GM23248 (cell line): Measurements from ENCODE around the gene PPIP5K2. TPM values are rescaled to one million over a fixed set of nuclear protein-coding genes. Genes with fewer than 3 reads are reported as not detected.

Source experiments
- DNase-seq: peaks from one replicate; pipeline ENCODE4 v3.0.0-alpha.2; 2015
- H2AFZ ChIP-seq: fragments of 200-600 bp; sonication (generic); 2 replicates; pipeline ENCODE4 v1.6.1; 2016; ENCODE audit warnings: antibody characterized with exemption
- H3F3A ChIP-seq: fragments of 200-600 bp; sonication (generic); 2 replicates; pipeline ENCODE4 v1.6.1; 2016; ENCODE audit warnings: mild to moderate bottlenecking, antibody characterized with exemption, mixed run types; ENCODE audit not compliant: insufficient read depth
- H3K27ac ChIP-seq: fragments of 200-600 bp; sonication (generic); 2 replicates; pipeline ENCODE4 v1.5.1; 2016; ENCODE audit warnings: mild to moderate bottlenecking
- H3K27me3 ChIP-seq: fragments of 200-600 bp; sonication (generic); replicated peaks from 2 replicates; pipeline ENCODE4 v1.6.1; 2016; ENCODE audit warnings: mild to moderate bottlenecking; ENCODE audit not compliant: insufficient read depth
- H3K36me3 ChIP-seq: fragments of 200-600 bp; sonication (generic); 2 replicates; pipeline ENCODE4 v1.6.1; 2016; ENCODE audit warnings: low read depth, mild to moderate bottlenecking
- H3K4me1 ChIP-seq: fragments of 200-600 bp; sonication (generic); 2 replicates; pipeline ENCODE4 v1.6.1; 2016; ENCODE audit warnings: mild to moderate bottlenecking; ENCODE audit not compliant: insufficient read depth
- H3K4me2 ChIP-seq: fragments of 200-600 bp; sonication (generic); one replicate; pipeline ENCODE4 v1.6.1; 2016; ENCODE audit warnings: mild to moderate bottlenecking; ENCODE audit not compliant: unreplicated experiment
- H3K4me3 ChIP-seq: fragments of 200-600 bp; sonication (generic); 2 replicates; pipeline ENCODE4 v1.5.1; 2016; ENCODE audit warnings: mild to moderate bottlenecking
- H3K79me2 ChIP-seq: fragments of 200-600 bp; sonication (generic); 2 replicates; pipeline ENCODE4 v1.6.1; 2016; ENCODE audit warnings: mild to moderate bottlenecking; ENCODE audit not compliant: insufficient read depth
- H3K9ac ChIP-seq: fragments of 200-600 bp; sonication (generic); 2 replicates; pipeline ENCODE4 v1.6.1; 2016; ENCODE audit warnings: mild to moderate bottlenecking
- H3K9me2 ChIP-seq: fragments of 200-600 bp; sonication (generic); 2 replicates; pipeline ENCODE4 v1.6.1; 2016; ENCODE audit warnings: mixed run types, mild to moderate bottlenecking, moderate library complexity; ENCODE audit not compliant: insufficient read depth
- H3K9me3 ChIP-seq: fragments of 200-600 bp; sonication (generic); one replicate; pipeline ENCODE4 v1.6.1; 2017; ENCODE audit warnings: low read depth
- H4K20me1 ChIP-seq: fragments of 200-600 bp; sonication (generic); 2 replicates; pipeline ENCODE4 v1.6.0; 2016; ENCODE audit not compliant: insufficient read depth
- EZH2 ChIP-seq: fragments of 200-600 bp; sonication (generic); IDR thresholded peaks from 2 replicates; pipeline ENCODE4 v1.6.1; 2018; ENCODE audit warnings: antibody characterized with exemption, mild to moderate bottlenecking; ENCODE audit not compliant: insufficient read depth, poor library complexity, severe bottlenecking
- EZH2phosphoT487 ChIP-seq: fragments of 200-600 bp; sonication (generic); IDR thresholded peaks from 2 replicates; pipeline ENCODE4 v1.6.1; 2018; ENCODE audit warnings: antibody characterized with exemption, moderate library complexity, mild to moderate bottlenecking, low read depth; ENCODE audit not compliant: insufficient read depth
- WGBS, 2 experiments: methylation state at CpG; one replicate each; pipeline ENCODE4 v1.1.6; 2015 to 2017; ENCODE audit warnings: low lambda C conversion rate in 2 of 2, low coverage in 1 of 2; ENCODE audit errors: missing lambda C conversion rate in 2 of 2; 5-methylcytosine and 5-hydroxymethylcytosine counted together
- in situ Hi-C: fragments of 300-500 bp; cut with MboI; formaldehyde crosslinking; loops from 2 replicates; pipeline ENCODE4 v1.15.0; 2020
- polyA plus RNA-seq: library from polyadenylated mRNA; unstranded; fragments of >200 nt; fragmentation: Nextera tagmentation; extraction: Ambion mirVana; gene quantifications from 2 replicates; pipeline ENCODE4 v1.2.1, GENCODE V29; 2016
- total RNA-seq: library from RNA; depleted of rRNA; stranded (reverse); fragments of >200 nt; shearing (Covaris generic); gene quantifications from 2 replicates; pipeline ENCODE4 v1.2.3, GENCODE V29; 2014; rRNA removed

The PPIP5K2 gene
- total and polyA plus RNA-seq, 2 experiments from 2014 or later: 47.5 to 65.6 TPM

- Histone ChIP-seq H4K20me1 (peaks cover 21% of the 10 kb centered on the region; the same call in 1 of the 2 replicates), H3K79me2 (peaks cover 56% of the 10 kb centered on the region), H3K9ac (peak overlapping the region; percentile 87), H3K4me3 (peak overlapping the region; percentile 93), H3K9me2 (no peaks in the 10 kb centered on the region), H3K4me1 (peaks cover 33% of the 10 kb centered on the region), H3K27me3 (no peaks in the 10 kb centered on the region), H3K27ac (peak overlapping the region; percentile 65), H3F3A (peaks cover 32% of the 10 kb centered on the region), H3K36me3 (no peaks in the 10 kb centered on the region), H3K4me2 (peak overlapping the region; percentile 85), H2AFZ (peak overlapping the region; percentile 89), H3K9me3 (no peaks in the 10 kb centered on the region)
- no peak for TF ChIP-seq EZH2
- TF ChIP-seq EZH2phosphoT487: no peak
- in situ Hi-C loops: no loop called here
- DNase-seq: peak; percentile 74
- WGBS, 2 experiments: 0 to 1% methylated on average over 33 to 47 of the region's 91 CpGs
Measured at GRCh38 chr5:103258957-103259704, 139.0 kb downstream of the PPIP5K2 start.

- peak overlapping the region; percentile 93 for H3K4me3 ChIP-seq
- WGBS, 2 experiments: 1 to 2% methylated on average over 19 to 20 of the region's 20 CpGs
- peaks cover 33% of the 10 kb centered on the region for H3K4me1 ChIP-seq
- peaks cover 22% of the 10 kb centered on the region; the same call in 1 of the 2 replicates for H4K20me1 ChIP-seq
- H3K36me3 ChIP-seq: no peaks in the 10 kb centered on the region
- H3K4me2 ChIP-seq: peak overlapping the region; percentile 85
- TF ChIP-seq EZH2: no peak
- no peak for TF ChIP-seq EZH2phosphoT487
- H3K9me2 ChIP-seq: no peaks in the 10 kb centered on the region
- no peaks in the 10 kb centered on the region for H3K27me3 ChIP-seq
- H3K9me3 ChIP-seq: no peaks in the 10 kb centered on the region
- in situ Hi-C loops: no loop called here
- peak overlapping the region; percentile 87 for H3K9ac ChIP-seq
- peak; percentile 70 for DNase-seq
- peak overlapping the region; percentile 89 for H2AFZ ChIP-seq
- peak overlapping the region; percentile 65 for H3K27ac ChIP-seq
- peaks cover 32% of the 10 kb centered on the region for H3F3A ChIP-seq
- H3K79me2 ChIP-seq: peaks cover 63% of the 10 kb centered on the region
Measured at GRCh38 chr5:103259705-103260355, 139.7 kb downstream of the PPIP5K2 start.

- Histone ChIP-seq H4K20me1 (peaks cover 22% of the 10 kb centered on the region), H3K27me3 (no peaks in the 10 kb centered on the region), H3F3A (peaks cover 32% of the 10 kb centered on the region), H3K9me3 (no peaks in the 10 kb centered on the region), H3K27ac (no peak overlapping the region), H3K4me2 (peak overlapping the region; percentile 85), H2AFZ (no peak overlapping the region), H3K9me2 (no peaks in the 10 kb centered on the region), H3K79me2 (peaks cover 74% of the 10 kb centered on the region), H3K9ac (peak overlapping the region; percentile 87), H3K4me1 (peaks cover 33% of the 10 kb centered on the region), H3K4me3 (peak overlapping the region; percentile 93), H3K36me3 (0 out of 2 replicates have a peak, but pooled peaks cover 2% of the 10 kb centered on the region)
- in situ Hi-C loops: no loop called here
- DNase-seq: no peak
- WGBS, 2 experiments: 33 to 39% methylated on average over 3 of the region's 3 CpGs
- TF ChIP-seq EZH2phosphoT487: no peak
- no peak for TF ChIP-seq EZH2
Measured at GRCh38 chr5:103260951-103261350, 140.8 kb downstream of the PPIP5K2 start.

Other genes with a start within 250 kb of the PPIP5K2 start
- gene GIN1, start 163 bp upstream of the PPIP5K2 start, total RNA-seq: 2.1 and 19.1 TPM in 2 replicates
- gene GIN1, start 163 bp upstream of the PPIP5K2 start, polyA plus RNA-seq: 4.1 and 5.8 TPM in 2 replicates
- 31.5 and 36.3 TPM in 2 replicates for gene MACIR, start 138.5 kb downstream of the PPIP5K2 start, total RNA-seq
- 35.6 and 35.7 TPM in 2 replicates for gene MACIR, start 138.5 kb downstream of the PPIP5K2 start, polyA plus RNA-seq